ENCODE results near the gene SFTPB.
"Not testable (repeated sequence)": the region's sequence is repeated elsewhere in the genome, so short reads cannot be mapped to it uniquely, and the experiment has no call there.

SFTPB gene

GRCh38 chr2:85659324-85659981 is 8.5 kb downstream of the SFTPB start:
- no peak for TF ChIP-seq BHLHE40 (IDR thresholded peaks at IDR 0.05; ENCODE audit: borderline replicate concordance)
- no peak for TF ChIP-seq ARNT (IDR thresholded peaks at IDR 0.05)
- TF ChIP-seq CTBP1 (IDR thresholded peaks at IDR 0.05; ENCODE audit: borderline replicate concordance), result no peak
- no peak for TF ChIP-seq FOXM1 (IDR thresholded peaks at IDR 0.05; ENCODE audit: borderline replicate concordance)
- no peak for TF ChIP-seq LEF1 (IDR thresholded peaks at IDR 0.05; ENCODE audit: borderline replicate concordance)
- ChIA-PET CTCF (interaction anchor here (0.7 to 1.5 kb wide), 2 partner anchors 19 to 41 kb away, joined by 4 to 6 read pairs; no protein-coding TSS in a partner anchor), POLR2A (no interaction called here)
- DNase-seq (ENCODE audit: extremely low spot score), result no peak

GRCh38 chr2:85657399-85657798 is 10.6 kb downstream of the SFTPB start:
- CTCF ChIA-PET, result interaction anchor here (0.6 kb wide), 1 partner anchor 56 kb away, joined by 3 read pairs; no protein-coding TSS in a partner anchor
- DNase-seq (ENCODE audit: extremely low spot score); POLR2A ChIA-PET: not testable (repeated sequence)

GRCh38 chr2:85656468-85656867 is 11.5 kb downstream of the SFTPB start:
- no peak for DNase-seq (ENCODE audit: extremely low spot score)
- ChIA-PET POLR2A (no interaction called here), CTCF (interaction anchor here (1.4 kb wide), 1 partner anchor 19 kb away, joined by 6 read pairs; no protein-coding TSS in a partner anchor)
- TF ChIP-seq ZNF384 (IDR thresholded peaks at IDR 0.05) (no peak), BHLHE40 (IDR thresholded peaks at IDR 0.05; ENCODE audit: borderline replicate concordance) (no peak), ELF4 (IDR thresholded peaks at IDR 0.05) (no peak), HDGF (IDR thresholded peaks at IDR 0.05; ENCODE audit: borderline replicate concordance) (no peak)

- ChIA-PET CTCF (interaction anchor here (1.4 kb wide), 1 partner anchor 18 kb away, joined by 6 read pairs; no protein-coding TSS in a partner anchor), POLR2A (no interaction called here)
- no peak for TF ChIP-seq TARDBP (IDR thresholded peaks at IDR 0.05)
- TF ChIP-seq HDGF (IDR thresholded peaks at IDR 0.05; ENCODE audit: borderline replicate concordance), result no peak
- TF ChIP-seq L3MBTL2 (conservative IDR thresholded peaks at IDR 0.05), result no peak
- TF ChIP-seq SP1 (IDR thresholded peaks at IDR 0.05), result no peak
- no peak for TF ChIP-seq CTBP1 (IDR thresholded peaks at IDR 0.05; ENCODE audit: borderline replicate concordance)
- TF ChIP-seq ZNF384 (IDR thresholded peaks at IDR 0.05), result no peak
- no peak for TF ChIP-seq ELF4 (IDR thresholded peaks at IDR 0.05)
- TF ChIP-seq SUZ12 (IDR thresholded peaks at IDR 0.05), result no peak
- no peak for TF ChIP-seq FOXM1 (IDR thresholded peaks at IDR 0.05; ENCODE audit: borderline replicate concordance)
- TF ChIP-seq FOXK2 (IDR thresholded peaks at IDR 0.05), result no peak
- no peak for TF ChIP-seq NFRKB (IDR thresholded peaks at IDR 0.05)
- TF ChIP-seq LEF1 (IDR thresholded peaks at IDR 0.05; ENCODE audit: borderline replicate concordance), result no peak
- DNase-seq (ENCODE audit: extremely low spot score), result no peak
Measured at GRCh38 chr2:85655961-85656417, 12.0 kb downstream of the SFTPB start.

- DNase-seq (ENCODE audit: extremely low spot score), result no peak
- CTCF ChIA-PET, result no interaction called here
- no peak for TF ChIP-seq TARDBP (IDR thresholded peaks at IDR 0.05)
- POLR2A ChIA-PET, result no interaction called here
Measured at GRCh38 chr2:85653996-85654395, 14.0 kb downstream of the SFTPB start.

GRCh38 chr2:85652056-85652455 is 15.9 kb downstream of the SFTPB start:
- ChIA-PET POLR2A (no interaction called here), CTCF (no interaction called here)
- no peak for DNase-seq (ENCODE audit: extremely low spot score)
- TF ChIP-seq TARDBP (IDR thresholded peaks at IDR 0.05) (no peak), BHLHE40 (IDR thresholded peaks at IDR 0.05; ENCODE audit: borderline replicate concordance) (no peak), ZNF384 (IDR thresholded peaks at IDR 0.05) (no peak), PKNOX1 (IDR thresholded peaks at IDR 0.05) (no peak), FOXA1 (IDR thresholded peaks at IDR 0.05) (no peak), NFRKB (IDR thresholded peaks at IDR 0.05) (no peak), HDGF (IDR thresholded peaks at IDR 0.05; ENCODE audit: borderline replicate concordance) (no peak), SUZ12 (IDR thresholded peaks at IDR 0.05) (no peak), SP1 (IDR thresholded peaks at IDR 0.05) (no peak), FOXK2 (IDR thresholded peaks at IDR 0.05) (no peak), CTBP1 (IDR thresholded peaks at IDR 0.05; ENCODE audit: borderline replicate concordance) (no peak), L3MBTL2 (conservative IDR thresholded peaks at IDR 0.05) (no peak)

- TF ChIP-seq ARNT (IDR thresholded peaks at IDR 0.05) (no peak), PKNOX1 (IDR thresholded peaks at IDR 0.05) (no peak), BHLHE40 (IDR thresholded peaks at IDR 0.05; ENCODE audit: borderline replicate concordance) (no peak), SUZ12 (IDR thresholded peaks at IDR 0.05) (no peak), L3MBTL2 (conservative IDR thresholded peaks at IDR 0.05) (no peak), FOXM1 (IDR thresholded peaks at IDR 0.05; ENCODE audit: borderline replicate concordance) (no peak), NFRKB (IDR thresholded peaks at IDR 0.05) (no peak), ELF4 (IDR thresholded peaks at IDR 0.05) (no peak), HDGF (IDR thresholded peaks at IDR 0.05; ENCODE audit: borderline replicate concordance) (no peak), ZNF384 (IDR thresholded peaks at IDR 0.05) (no peak), SP1 (IDR thresholded peaks at IDR 0.05) (no peak), FOXA1 (IDR thresholded peaks at IDR 0.05) (no peak), FOXK2 (IDR thresholded peaks at IDR 0.05) (no peak), TARDBP (IDR thresholded peaks at IDR 0.05) (no peak), LEF1 (IDR thresholded peaks at IDR 0.05; ENCODE audit: borderline replicate concordance) (no peak), CTBP1 (IDR thresholded peaks at IDR 0.05; ENCODE audit: borderline replicate concordance) (no peak)
- no peak for DNase-seq (ENCODE audit: extremely low spot score)
- POLR2A ChIA-PET, result no interaction called here
- CTCF ChIA-PET, result no interaction called here
Measured at GRCh38 chr2:85651097-85651496, 16.9 kb downstream of the SFTPB start.
